GM15510 (cell line): ENCODE data around the gene TCOF1.

Source experiments
- POLR2A ChIP-seq: IDR thresholded peaks from 3 replicates; pipeline ENCODE4 v1.6.1; 2011; ENCODE audit warnings: borderline replicate concordance; ENCODE audit not compliant: insufficient read length; ENCODE audit errors: extremely low read depth

The TCOF1 gene

DNA sequence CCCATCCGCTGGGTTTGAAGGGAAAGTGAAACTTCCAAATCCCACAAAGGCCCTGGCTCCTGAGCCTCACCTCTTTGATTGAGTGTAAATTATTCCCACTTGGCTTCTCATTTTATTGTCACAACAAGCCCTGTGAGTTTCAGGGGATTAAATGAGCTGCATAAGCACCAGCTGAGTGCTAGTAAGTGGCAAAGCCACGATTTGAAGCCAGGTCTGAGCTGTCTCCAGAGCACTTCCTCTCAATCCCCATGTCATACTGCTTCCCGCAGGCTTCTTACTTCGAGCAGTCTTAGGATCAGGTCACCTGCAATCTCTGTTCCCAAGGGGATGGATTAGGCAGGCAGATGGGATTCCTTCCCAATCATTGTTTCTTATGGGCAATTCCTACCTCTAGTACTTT is 74.1 kb downstream of the TCOF1 start:
- no peak for TF ChIP-seq POLR2A

DNA sequence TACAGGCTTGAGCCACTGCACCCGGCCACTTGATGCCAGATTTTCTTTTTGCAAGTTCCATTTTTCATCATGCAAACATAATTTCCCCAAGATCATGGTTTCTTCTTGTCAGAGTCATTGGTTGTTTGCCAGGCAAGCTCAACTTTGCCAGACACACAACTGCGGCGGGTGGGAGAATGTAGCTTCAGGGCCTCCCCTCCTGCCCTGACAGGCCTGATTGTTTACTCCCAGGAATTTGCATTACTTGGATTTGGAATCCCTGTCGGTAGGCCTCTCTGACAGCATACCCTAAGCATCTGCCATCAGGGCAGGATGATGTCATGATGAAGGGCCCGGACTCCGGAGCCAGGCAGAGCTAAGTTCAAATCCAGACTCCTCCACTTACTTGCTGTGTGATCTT is 77.0 kb downstream of the TCOF1 start:
- TF ChIP-seq POLR2A = no peak

DNA sequence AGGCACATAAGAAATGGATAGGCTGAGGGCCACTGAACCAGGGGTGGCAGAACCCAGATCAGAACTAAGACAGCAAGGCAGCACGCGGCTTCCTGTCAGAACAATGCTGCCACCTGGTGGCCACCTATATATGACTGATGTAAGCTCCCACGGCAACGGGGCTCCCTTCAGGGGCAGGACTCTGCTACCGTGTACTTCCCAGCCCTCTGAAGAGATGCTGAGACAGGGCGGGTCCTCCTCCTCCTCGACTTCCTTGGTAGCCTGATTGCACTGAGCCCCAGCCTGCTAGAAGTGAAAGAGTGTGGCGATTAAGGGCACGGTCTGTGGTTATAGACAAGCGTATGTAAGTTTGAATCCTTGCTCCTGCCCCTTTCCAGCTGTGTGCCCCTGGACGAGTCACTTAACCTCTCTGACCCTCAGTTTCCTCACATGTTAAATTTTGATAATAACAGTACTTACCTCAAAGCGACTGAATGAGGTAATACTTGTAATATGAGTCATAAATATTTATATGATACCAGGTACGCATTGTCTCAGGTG is 78.7 kb downstream of the TCOF1 start:
- no peak for TF ChIP-seq POLR2A

DNA sequence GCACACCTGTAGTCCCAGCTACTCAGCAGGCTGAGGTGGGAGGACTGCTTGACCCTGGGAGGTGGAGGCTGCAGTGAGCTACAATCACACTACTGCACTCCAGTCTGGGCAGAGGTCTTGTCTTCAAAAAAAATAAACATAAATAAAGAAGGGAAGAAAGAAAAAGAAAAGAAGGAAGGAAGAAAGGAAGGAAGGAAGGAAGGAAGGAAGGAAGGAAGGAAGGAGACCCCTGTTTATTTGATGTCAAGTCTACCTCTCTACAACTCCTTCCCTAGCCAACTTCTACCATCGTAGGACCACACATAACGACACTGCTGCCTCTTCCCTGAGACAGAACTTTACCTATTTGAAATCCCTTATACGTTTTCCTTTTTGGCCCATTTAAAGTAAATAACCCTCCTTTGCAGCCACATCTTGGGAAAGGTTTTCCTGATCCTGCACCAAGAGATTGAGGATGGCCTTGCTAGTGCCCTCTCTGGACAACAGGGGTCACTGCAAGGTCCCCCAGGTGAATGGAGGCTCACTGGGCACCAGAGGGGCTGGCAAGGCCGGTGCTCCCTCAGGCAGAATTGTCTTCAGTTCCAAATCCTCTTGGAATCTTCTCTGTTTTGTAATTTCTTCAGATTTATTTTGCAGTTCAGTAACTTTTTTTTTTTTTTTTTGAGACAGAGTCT is 81.5 kb downstream of the TCOF1 start:
- no peak for TF ChIP-seq POLR2A

DNA sequence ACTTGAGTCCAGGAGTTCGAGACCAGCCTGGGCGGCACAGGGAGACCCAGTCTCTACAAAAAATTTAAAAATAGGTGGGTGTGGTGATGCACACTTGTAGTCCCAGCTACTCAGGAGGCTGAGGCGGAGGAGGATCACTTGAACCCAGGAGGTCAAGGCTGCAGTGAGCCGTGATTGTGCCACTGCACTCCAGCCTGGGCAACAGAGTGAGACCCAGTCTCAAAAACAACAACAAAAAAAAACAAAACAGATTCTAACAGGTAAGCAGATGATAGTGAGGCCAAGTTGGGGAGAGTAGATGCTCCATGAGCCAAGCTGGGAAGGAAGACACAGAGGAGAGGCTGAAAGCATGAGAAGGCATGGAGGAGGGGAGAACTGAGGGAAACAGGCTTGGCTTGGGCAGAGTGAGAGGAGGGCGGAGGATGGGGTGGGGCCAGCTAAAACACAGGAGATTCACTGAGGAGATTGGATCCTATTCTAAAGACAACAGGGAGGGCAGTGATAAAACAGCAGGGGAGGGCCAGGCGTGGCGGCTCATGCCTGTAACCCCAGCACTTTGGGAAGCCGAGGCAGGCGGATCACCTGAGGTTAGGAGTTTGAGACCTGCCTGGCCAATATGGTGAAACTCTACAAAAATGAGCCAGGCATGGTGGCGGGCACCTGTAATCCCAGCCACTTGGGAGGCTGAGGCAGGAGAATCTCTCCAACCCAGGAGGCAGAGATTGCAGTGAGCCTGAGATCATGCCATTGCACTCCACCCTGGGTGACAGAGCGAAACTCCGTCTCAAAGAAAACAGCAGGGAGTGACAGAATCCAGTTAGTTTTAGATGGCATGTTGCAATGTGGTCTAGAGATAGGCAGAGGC is 83.7 kb downstream of the TCOF1 start:
- TF ChIP-seq POLR2A = peak; percentile 9

DNA sequence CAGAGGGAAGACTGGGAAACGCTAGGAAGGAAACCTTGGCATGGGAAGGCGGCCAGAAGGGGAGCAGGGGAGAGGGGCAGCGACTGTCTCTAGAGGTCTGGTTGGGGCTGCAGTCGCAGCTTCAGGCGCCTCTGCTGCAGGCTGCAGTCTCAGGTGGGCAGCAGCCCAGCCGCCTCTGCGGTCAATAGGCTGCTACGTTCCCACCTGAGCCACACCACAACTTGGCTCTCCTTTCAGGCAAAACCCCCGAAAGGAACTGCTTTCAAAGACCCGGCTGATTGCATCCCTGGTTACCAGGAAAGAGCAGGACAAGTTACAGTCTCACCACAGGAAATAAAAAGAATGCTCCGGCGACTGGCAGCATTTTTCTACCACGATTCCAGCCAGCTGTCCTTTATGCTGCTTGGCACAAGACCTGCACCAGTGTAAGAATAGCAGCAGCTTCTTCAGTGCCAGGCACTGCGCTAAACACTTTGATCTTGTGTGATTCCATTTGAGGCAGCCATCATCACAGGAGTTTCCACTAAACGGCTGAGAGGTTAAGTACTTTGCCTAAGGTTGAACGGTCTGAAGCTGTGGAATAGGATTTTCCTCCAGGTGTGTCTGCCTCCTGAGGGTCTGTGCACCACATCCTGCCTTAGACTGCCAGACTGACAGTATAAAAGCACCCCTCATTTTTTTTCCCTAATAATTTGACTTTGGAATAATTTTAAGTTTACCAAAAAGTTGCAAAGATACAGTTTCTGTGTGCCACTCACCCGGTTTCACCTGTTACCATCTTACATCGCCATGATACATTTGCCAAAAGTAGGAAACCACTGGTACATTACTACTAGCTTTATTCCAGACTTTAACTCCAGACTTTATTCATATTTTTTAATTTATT is 84.6 kb downstream of the TCOF1 start:
- no peak for TF ChIP-seq POLR2A

DNA sequence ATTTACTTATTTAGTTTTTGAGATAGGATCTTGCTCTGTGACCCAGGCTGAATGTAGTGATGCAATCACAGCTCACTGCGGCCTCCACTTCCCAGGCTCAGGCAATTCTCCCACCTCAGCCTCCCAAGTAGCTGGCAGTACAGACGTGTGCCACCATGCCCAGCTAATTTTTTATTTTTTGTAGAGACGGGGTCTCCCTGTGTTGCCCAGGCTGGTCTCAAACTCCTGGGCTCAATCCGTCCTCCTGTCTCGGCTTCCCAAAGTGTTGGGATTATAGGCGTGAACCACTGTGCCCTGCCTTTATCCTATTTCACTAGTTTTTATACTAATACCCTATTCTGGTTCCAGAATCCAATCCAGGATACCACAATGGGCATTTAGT is 85.2 kb downstream of the TCOF1 start:
- TF ChIP-seq POLR2A = no peak

DNA sequence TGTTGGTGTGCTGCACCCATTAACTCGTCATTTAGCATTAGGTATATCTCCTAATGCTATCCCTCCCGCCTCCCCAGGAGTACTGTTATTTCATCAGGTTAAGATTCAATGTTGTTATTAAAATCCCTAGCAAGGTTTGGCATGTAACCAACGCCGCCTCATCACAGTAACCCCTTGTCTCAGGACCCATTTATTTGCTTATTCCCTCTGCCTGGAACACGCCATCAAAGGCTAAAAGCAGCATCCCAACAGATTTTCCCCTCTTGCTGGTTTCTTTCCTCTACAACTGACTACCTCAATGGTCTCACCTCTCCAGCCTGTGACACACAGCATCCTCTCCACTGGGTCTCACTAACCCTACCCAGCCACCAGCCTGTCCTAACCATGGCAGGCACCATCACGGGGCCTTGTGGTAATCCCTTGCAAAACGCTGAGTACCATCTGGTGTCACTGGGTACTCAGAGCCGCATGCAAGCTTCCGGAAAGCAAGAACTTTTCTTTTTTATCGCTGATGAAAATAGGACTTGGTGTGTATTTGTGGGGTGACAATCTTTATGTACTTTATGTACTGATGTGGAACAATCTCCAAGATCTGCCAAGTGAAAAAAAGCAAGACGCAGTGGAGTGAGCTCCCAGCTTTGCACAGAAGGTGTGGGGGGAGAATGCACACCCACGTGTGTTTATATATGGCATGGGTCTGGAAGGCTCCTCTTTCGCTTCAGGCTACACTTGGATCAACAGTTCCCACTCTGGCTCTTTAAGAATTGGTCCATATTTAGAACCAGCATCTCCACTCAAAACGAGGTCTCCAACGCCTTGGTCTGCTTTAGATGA is 86.0 kb downstream of the TCOF1 start:
- no peak for TF ChIP-seq POLR2A

DNA sequence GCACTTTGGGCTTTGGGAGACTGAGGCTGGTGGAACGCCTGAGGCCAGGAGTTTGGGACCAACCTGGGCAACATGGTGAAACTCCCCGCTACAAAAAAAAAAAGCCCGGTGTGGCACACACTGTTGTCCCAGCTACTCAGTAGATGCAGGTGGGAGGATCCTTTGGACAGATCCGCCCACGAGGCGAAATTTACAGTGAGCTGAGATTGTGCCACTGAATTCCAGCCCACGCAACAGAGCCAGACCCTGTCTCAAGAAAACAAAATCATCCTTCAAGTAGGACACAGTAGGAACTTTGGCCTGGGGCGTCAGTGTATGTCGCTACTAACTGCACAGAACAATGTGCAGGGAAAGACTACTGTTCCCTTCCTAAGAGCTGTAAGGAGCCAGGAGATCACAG is 87.3 kb downstream of the TCOF1 start:
- TF ChIP-seq POLR2A = no peak

DNA sequence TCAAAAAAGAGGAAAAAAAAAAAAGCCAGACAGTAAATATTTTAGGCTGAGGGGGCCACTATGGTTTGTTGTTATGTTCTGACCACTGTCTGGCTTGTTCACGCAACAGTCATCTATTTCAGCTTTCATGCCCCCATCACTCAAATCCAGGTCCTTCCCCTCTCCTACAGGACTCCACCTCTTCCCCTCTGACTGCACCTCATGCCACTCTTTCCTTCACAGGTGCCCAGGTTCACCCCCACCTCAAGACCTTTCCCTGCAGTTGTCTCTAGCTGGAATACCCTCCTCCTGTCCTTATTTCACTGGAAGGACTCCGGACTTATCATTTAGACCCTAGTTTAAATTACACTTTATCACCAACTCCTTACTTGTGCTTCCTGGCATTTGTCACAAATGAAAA is 88.6 kb downstream of the TCOF1 start:
- TF ChIP-seq POLR2A = no peak

DNA sequence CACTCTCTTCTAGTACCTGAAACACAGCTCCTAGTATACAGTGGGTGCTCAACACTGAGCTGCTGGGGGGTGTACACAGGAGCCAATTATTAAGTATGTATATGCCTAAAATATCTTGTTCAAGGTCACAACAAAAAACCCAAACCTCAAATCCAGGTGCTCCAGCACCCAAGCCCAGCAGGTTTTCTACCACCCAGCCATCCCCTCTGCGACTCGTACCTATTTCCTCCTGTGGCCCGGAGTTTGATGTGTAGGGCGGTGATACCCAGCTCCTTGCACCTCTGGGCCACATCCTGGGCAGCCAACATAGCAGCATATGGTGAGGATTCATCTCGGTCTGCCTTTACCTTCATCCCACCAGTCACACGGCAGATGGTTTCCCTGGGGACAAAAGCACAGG is 89.1 kb downstream of the TCOF1 start:
- peak; percentile 17 for TF ChIP-seq POLR2A

DNA sequence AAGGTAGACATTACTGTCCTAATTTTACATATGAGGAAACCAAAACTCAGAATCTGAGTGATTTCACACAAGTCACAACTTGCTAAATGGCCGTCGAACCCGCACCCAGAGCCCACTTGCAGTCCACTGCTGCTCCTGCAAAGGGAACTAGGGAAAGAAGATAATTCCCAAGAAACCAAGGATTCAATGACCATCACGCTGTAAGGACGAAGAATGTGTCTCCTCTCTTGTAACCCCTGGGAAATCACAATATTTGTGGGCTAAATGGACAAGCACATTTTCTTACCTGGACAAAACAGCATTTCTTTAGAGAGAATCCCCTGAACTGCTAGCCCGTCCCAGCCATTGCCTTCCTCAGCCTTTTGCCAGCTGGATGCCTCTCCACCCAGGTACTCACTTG is 89.7 kb downstream of the TCOF1 start:
- no peak for TF ChIP-seq POLR2A

DNA sequence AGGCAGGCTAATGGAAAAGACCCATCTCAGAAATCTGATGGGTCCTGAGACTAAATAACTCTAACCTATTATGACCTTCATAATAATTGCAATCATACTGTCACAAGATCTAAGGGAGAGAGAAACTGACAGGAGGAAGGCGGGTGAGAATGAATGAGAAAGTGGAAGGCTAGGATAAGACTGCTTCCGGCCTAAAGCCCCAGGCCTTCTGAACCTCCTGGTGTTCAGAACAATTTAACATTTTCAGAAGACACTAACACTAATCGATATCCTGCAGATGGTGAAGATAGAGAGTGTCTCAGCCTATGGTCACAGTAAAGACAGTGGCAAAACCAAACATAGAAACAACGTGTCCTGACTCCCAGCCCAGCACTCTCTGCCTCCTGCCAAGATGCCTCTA is 90.8 kb downstream of the TCOF1 start:
- no peak for TF ChIP-seq POLR2A

DNA sequence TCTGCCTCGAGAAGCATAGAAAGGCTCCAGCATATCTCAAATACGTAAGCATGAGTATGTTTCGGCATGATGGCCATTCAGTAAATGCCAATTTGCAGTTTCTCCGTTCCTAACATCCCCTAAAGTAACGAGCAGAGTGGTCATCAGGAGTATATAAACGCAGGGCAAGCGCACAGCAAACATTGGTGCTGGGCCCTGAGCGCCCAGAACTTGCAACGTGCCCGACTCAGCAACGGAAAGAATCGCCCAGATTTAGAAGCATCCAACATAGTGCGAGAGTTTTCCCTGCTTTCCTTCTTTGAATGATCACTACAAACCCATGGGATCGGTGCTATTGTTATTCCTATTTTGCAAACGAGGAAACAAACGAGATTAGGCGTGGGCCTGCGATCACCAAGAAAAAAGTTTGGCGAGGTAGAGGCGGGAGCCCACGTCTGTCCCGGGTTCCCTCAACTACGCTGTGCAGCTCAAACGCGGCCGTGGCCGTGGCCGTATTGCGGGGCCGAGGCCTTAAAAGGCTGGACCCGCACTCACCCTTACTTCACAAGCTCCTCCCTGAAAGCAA is 91.5 kb downstream of the TCOF1 start:
- TF ChIP-seq POLR2A = no peak
